Body of pancreas (tissue), 4 donors: ENCODE results near the gene YEATS2.

Experiments
- POLR2A ChIP-seq, 3 donors: fragments of 450-650 bp; IDR thresholded peaks; one replicate each; pipeline ENCODE4 v1.6.1; 2016; ENCODE audit warnings: antibody characterized with exemption in 3 of 3, mild to moderate bottlenecking in 2 of 3
- TF ChIP-seq, protein P1 (sequence below), 7 experiments: fragments of 450-650 bp in 4 of 7; fragments of 200-600 bp in 3 of 7; sonication (generic) in 3 of 7; IDR thresholded peaks; one replicate each; pipeline ENCODE4 v1.5.1; 2016 to 2019; ENCODE audit warnings: antibody characterized with exemption in 7 of 7

GRCh38 chr3:183774631-183775030, 77.0 kb downstream of the YEATS2 start:
- no peak for TF ChIP-seq POLR2A (IDR thresholded peaks at IDR 0.05)
- TF ChIP-seq, protein P1, sequence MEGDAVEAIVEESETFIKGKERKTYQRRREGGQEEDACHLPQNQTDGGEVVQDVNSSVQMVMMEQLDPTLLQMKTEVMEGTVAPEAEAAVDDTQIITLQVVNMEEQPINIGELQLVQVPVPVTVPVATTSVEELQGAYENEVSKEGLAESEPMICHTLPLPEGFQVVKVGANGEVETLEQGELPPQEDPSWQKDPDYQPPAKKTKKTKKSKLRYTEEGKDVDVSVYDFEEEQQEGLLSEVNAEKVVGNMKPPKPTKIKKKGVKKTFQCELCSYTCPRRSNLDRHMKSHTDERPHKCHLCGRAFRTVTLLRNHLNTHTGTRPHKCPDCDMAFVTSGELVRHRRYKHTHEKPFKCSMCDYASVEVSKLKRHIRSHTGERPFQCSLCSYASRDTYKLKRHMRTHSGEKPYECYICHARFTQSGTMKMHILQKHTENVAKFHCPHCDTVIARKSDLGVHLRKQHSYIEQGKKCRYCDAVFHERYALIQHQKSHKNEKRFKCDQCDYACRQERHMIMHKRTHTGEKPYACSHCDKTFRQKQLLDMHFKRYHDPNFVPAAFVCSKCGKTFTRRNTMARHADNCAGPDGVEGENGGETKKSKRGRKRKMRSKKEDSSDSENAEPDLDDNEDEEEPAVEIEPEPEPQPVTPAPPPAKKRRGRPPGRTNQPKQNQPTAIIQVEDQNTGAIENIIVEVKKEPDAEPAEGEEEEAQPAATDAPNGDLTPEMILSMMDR (IDR thresholded peaks at IDR 0.05): no peak
